NCI-H446 (cell line): ENCODE measurements around the gene MAP2K6.

ENCODE experiments used
- DNase-seq, 2 experiments: peaks; one replicate each; lab custom pipeline; 2025; lab: John Stamatoyannopoulos, UW

MAP2K6 gene

DNA sequence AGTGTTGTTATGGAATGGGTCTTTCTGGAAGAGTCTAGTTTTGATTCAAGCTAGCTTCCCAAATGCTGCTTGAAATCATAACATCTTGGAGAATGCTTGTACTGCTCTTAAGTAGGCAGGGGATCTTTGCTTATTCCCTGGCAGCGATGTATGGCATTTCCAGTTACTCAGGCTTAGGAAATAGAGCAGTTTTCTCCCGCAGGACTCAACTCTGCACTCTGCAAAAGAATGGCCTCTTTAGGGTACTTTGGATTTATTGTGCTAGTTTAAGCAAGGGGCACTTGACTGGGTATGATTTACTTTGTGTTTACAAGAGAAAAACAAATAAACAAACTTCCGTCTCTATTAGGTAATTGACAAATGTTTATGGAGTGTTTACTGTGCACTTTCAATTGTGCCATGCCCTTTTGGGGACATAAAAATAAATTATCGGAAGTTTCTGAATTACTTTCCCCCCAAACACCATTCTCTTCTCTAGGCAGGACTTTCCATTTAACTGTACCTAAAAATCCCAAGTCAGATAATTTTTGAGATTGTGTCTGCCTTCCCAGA, 164.0 kb downstream of the MAP2K6 start:
- DNase-seq: no peak

- DNase-seq: no peak
Observed at GRCh38 chr17:69579961-69580677, 165.6 kb downstream of the MAP2K6 start.

DNA sequence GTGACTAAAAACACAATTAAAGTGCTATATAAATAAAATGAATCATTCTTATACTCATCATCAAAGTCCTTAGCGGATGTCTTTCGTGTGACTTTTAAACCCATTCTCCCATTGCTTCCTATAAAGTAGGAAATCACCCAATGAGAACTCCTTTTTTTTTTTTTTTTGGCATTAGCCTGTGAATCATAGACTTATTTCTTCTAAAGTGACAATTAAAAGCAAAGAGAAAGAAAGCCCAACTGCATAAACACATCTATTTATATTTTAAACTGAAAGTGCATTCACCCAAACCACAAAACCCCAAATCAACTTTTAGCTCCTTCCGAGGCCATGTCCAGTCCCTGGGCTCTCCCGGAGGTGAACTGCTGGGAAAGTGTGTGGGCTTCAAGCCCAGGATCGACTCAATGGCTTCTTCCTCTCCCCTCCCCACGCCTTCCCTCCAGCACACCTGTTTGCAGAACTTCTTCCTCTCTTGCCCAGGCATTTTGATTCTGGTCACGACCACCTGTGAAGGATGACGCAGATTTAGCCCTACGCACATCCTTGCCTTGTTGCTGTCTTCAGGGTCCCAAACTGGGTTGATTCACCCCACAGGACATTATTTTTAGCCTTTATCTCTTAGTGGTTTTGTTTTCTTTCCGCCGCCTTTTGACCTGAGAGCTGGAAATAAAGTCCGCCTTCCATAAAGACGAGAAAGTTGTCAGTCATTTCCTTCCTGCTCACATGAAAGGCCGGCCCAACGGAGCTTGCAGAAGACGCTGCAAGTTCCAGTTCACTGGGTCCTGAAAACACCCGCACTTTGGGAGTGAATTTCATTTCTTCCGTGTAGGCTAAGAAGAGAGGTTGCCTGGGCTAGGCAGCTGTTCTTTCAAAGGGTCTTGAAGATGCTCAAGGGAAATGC, 166.8 kb downstream of the MAP2K6 start:
- no peak for DNase-seq

GRCh38 chr17:69588316-69588715, 173.8 kb downstream of the MAP2K6 start:
- DNase-seq: no peak

DNA sequence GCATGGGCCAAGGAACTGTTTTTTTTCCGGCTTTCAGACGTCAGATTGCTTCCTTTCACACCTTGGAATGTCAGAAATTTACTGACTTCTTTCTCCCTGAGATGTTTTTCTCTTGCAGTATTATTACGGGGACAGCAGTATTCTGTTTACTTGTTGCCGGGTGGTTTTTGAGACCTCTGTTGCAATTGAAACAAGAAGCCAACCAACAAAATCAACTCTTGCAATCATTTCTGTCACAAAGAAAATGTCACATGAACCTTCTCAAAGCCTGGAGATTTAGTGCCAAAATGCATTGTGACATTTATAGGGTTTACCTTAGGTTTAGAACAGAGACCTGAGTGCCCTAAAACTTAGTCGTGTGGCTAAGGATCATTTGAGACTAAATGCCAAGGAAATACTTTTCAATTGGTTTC, 174.3 kb downstream of the MAP2K6 start:
- DNase-seq: no peak

GRCh38 chr17:69590671-69591070, 176.2 kb downstream of the MAP2K6 start:
- no peak for DNase-seq

DNA sequence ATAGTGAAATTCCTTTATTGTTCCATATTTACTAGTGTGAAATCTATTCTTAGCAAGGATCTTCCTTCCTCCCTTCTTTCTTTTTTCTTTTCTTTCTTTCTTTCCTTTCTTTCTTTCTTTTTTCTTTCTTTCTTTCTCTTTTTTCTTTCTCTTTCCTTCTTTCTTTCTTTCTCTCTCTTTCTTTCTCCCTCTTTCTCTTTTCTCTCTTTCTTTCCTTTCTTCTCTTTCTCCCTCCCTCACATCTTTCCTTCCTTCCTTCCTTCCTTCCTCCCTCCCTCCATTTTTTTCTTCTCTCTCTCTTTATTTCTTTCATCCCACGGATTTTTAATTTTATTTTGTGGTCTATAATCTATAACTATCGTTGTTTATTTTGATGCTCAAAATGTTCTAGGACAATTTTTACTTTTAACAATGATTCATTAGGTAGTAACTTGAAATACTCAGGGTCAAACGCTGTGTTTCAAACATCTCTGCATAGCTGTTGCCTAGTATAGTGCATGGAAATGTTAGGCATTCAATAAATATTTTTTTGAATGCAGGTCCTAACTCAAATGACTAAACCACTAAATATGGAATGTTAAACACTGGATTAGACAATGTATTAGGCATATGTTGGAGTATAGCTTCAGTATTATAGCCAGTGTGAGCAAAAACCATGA, 178.3 kb downstream of the MAP2K6 start:
- DNase-seq: no peak

DNA sequence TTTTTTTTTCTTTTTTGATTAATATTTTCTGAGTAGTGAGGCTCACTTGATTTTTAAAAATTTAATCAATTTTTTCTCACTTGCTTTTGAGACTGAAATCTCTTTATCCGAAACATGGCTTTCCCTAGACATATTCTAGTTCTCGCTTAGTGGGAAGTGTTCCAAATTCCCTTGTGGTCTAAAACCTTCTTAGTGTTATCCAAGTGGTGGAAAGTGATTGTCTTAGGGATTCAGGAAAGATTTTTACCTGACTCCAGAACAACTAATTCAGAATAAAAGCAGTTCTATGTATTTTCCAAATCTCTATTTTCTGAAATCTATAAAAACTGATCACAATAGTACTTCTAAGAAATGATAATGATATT, 178.8 kb downstream of the MAP2K6 start:
- DNase-seq: no peak

DNA sequence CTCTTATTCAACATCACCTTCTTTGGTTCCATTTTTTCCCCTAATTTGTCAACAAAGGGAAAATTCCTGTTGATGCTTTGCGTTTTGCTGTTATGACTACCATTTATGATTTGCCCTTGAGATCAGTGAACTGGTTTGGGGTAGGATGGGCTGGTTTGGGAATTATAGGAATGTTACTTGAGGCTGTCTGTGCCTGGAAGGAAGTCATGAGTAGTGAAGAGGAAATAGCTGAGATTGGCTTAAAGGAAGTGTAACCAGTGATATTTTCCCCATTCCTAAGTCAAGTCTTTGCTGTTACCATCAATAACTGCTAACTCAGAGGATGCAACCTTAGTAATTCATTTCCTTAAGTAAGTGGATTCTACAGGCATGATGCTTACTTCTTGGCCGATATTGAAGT, 179.2 kb downstream of the MAP2K6 start:
- DNase-seq: no peak

DNA sequence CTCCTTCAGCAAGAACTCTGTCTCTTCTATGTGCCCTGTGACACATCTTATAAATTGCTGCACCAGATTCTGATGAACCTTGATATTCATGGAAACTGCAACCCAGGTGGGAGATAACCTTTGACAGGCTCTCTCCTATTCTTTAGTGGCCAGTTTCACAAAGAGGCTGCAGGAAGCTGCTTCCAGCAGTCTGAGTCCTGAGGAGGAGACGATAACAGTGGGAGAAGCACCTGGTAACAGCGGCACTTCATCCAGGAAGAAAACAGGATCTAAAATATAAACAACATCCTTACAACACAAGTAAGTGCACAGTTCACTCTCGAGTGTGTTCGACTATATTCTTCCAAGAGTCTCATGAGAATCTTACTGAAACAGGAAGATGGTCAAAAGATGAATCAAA, 180.1 kb downstream of the MAP2K6 start:
- DNase-seq: no peak

GRCh38 chr17:69596141-69596540, 181.6 kb downstream of the MAP2K6 start:
- no peak for DNase-seq

DNA sequence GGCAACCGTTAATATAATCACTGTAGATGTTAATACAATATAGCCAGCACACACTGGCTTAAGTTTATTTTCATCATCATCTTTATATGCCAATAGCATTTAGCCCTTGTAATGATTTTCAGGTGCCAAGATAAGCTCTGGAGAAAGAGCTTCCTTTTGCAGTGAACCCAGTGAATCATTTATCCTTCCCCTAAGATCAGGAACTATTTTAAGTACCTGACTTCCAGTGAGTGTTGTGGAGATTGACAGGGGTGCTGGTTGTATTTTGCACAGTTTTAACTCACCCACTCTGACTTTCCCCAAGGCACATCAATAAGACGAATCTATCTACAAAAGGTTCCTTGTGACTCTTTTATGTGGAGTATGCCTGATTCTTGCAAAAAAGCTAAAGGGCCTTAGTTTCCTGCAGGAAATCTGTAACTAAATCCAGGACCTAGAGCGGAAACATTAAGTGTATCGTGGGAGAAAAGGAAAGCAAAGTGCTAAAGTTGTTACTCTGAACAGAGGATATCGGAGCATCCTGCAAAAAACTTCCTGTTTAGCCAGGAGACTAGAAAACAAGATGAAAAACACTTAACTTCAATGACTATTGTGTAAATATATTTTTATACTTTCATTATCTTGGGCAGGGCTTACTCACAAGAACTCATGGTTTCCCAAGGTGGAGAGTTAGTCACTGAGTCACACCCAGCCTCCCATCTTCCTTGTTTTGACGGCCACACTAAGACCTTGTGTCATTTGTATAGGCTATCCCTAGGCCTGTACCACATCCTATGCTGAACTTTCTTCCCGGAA, 183.6 kb downstream of the MAP2K6 start:
- no peak for DNase-seq

DNA sequence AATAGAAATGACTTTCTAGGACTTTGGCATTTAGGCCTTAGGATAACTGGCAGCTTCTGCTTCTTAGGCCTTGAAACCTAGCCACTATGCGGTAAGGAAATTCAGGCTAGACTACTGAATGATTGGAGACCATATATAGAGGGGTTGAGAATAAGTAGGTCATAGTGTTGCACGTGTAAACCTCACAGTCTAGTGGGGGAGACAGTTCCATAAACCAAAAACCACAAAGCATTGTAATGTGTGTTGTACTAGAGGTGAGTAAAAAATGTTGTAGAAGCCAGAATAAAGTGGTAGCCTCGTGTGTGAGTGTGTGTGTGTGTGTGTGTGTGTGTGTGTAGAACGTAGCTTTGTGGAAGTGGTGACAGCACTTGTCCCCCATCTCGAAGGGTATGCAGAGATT, 188.5 kb downstream of the MAP2K6 start:
- DNase-seq: no peak
